HepG2 (cell line): ENCODE measurements around the gene MAIP1. TPM values are rescaled to one million over a fixed set of nuclear protein-coding genes. Genes with fewer than 3 reads are reported as not detected.

ENCODE experiments used
- ETV5 ChIP-seq: IDR thresholded peaks from 2 replicates; pipeline ENCODE4 v1.6.1; 2018; ENCODE audit warnings: missing biosample characterization, missing genetic modification reagents, inconsistent platforms, borderline replicate concordance
- GLI4 ChIP-seq: sonication (generic); formaldehyde crosslinking; IDR thresholded peaks from 2 replicates; pipeline ENCODE4 v1.5.1; 2020; ENCODE audit warnings: missing genetic modification reagents, mild to moderate bottlenecking, moderate library complexity, borderline replicate concordance
- HNF1A ChIP-seq, 2 experiments: sonication (generic) in 1 of 2; formaldehyde crosslinking in 1 of 2; IDR thresholded peaks; 2 replicates each; pipeline versions ENCODE4 v1.4.0 to v1.6.1; 2016 to 2020; ENCODE audit warnings: borderline replicate concordance in 1 of 2, low read depth in 1 of 2, mild to moderate bottlenecking in 1 of 2, missing genetic modification reagents in 1 of 2
- MEIS1 ChIP-seq: sonication (generic); formaldehyde crosslinking; IDR thresholded peaks from 2 replicates; pipeline ENCODE4 v1.9.0; 2021; ENCODE audit warnings: mild to moderate bottlenecking, missing genetic modification reagents, moderate library complexity, borderline replicate concordance
- MYNN ChIP-seq: sonication (generic); formaldehyde crosslinking; IDR thresholded peaks from 2 replicates; pipeline ENCODE4 v1.4.0; 2020; ENCODE audit warnings: mild to moderate bottlenecking, low read depth, missing genetic modification reagents
- NR3C1 ChIP-seq: sonication (generic); formaldehyde crosslinking; IDR thresholded peaks from 2 replicates; pipeline ENCODE4 v1.4.0; 2020; ENCODE audit warnings: missing genetic modification reagents
- RBM22 ChIP-seq: fragments of 200-400 bp; formaldehyde crosslinking; optimal IDR thresholded peaks from 2 replicates; pipeline ENCODE3; 2017; ENCODE audit warnings: mild to moderate bottlenecking, low read length, moderate library complexity
- REL ChIP-seq: sonication (generic); formaldehyde crosslinking; conservative IDR thresholded peaks from 2 replicates; pipeline ENCODE4 v1.8.0; 2022; ENCODE audit warnings: mild to moderate bottlenecking, missing genetic modification reagents, moderate library complexity
- ZBTB14 ChIP-seq: sonication (generic); formaldehyde crosslinking; IDR thresholded peaks from 2 replicates; pipeline ENCODE4 v1.4.0; 2020; ENCODE audit warnings: missing genetic modification reagents
- ZMAT5 ChIP-seq: sonication (generic); formaldehyde crosslinking; IDR thresholded peaks from 2 replicates; pipeline ENCODE4 v1.5.0; 2020; ENCODE audit warnings: mild to moderate bottlenecking, low read depth, missing genetic modification reagents, borderline replicate concordance
- ZNF180 ChIP-seq: sonication (generic); formaldehyde crosslinking; IDR thresholded peaks from 2 replicates; pipeline ENCODE4 v1.4.0; 2020; ENCODE audit warnings: low read depth, missing genetic modification reagents, borderline replicate concordance
- ZNF274 ChIP-seq: sonication (generic); formaldehyde crosslinking; IDR thresholded peaks from 2 replicates; pipeline ENCODE4 v1.5.1; 2020; ENCODE audit warnings: mild to moderate bottlenecking, missing genetic modification reagents
- ZNF34 ChIP-seq: sonication (generic); formaldehyde crosslinking; IDR thresholded peaks from 2 replicates; pipeline ENCODE4 v1.4.0; 2020; ENCODE audit warnings: mild to moderate bottlenecking, missing genetic modification reagents, borderline replicate concordance
- ZNF451 ChIP-seq: sonication (generic); formaldehyde crosslinking; IDR thresholded peaks from 2 replicates; pipeline ENCODE4 v1.5.0; 2020; ENCODE audit warnings: mild to moderate bottlenecking, missing genetic modification reagents
- ZNF563 ChIP-seq: sonication (generic); formaldehyde crosslinking; IDR thresholded peaks from 2 replicates; pipeline ENCODE4 v1.8.0; 2022; ENCODE audit warnings: mild to moderate bottlenecking, moderate library complexity, missing genetic modification reagents
- ZNF703 ChIP-seq: sonication (generic); formaldehyde crosslinking; IDR thresholded peaks from 2 replicates; pipeline ENCODE4 v1.5.1; 2020; ENCODE audit warnings: missing genetic modification reagents, mild to moderate bottlenecking, moderate library complexity, borderline replicate concordance
- ZNF761 ChIP-seq: sonication (generic); formaldehyde crosslinking; conservative IDR thresholded peaks from 2 replicates; pipeline ENCODE4 v1.4.0; 2020; ENCODE audit warnings: mild to moderate bottlenecking, missing genetic modification reagents
- ZSCAN30 ChIP-seq: sonication (generic); formaldehyde crosslinking; IDR thresholded peaks from 2 replicates; pipeline ENCODE4 v1.5.0; 2020; ENCODE audit warnings: mild to moderate bottlenecking, missing genetic modification reagents
- ZSCAN31 ChIP-seq: sonication (generic); formaldehyde crosslinking; IDR thresholded peaks from 2 replicates; pipeline ENCODE4 v1.5.0; 2020; ENCODE audit warnings: low read depth, mild to moderate bottlenecking, missing genetic modification reagents
- polyA plus RNA-seq, 8 experiments: library from polyadenylated mRNA; depleted of rRNA in 3 of 8; stranded (reverse) in 7 of 8; unstranded in 1 of 8; fragments of >200 nt; fragmentation: Illumina TruSeq in 4 of 8; extraction: Trizol in 4 of 8; gene quantifications; 2 replicates each; pipeline versions ENCODE4 v1.2.1 to v1.2.3, GENCODE V29; 2011 to 2016; ENCODE audit warnings: low read depth in 4 of 8, missing spikeins in 1 of 8, mixed read lengths in 1 of 8; ENCODE audit not compliant: insufficient read depth in 1 of 8
- total RNA-seq, 5 experiments: library from RNA; depleted of rRNA; stranded (reverse); fragments of >200 nt; fragmentation: Illumina TruSeq; extraction: Trizol; gene quantifications; 2 replicates each; pipeline ENCODE4 v1.2.3, GENCODE V29; 2016; ENCODE audit warnings: low read depth in 1 of 5

MAIP1 gene
- total and polyA plus RNA-seq, 2 of the 13 experiments (the other 11 are each of a cell fraction or from before 2014, with no cell fraction given): 22.3 to 72.9 TPM

GRCh38 chr2:199955339-199956061 lies at the start of gene MAIP1, which contains the start of gene TYW5 (continued):
- TF ChIP-seq HNF1A (IDR thresholded peaks at IDR 0.05; ENCODE audit: low read depth) (0 out of 2 replicates have a peak, but pooled peaks have one; percentile 11), HNF1A (CRISPR knock-in tag; IDR thresholded peaks at IDR 0.05; ENCODE audit: borderline replicate concordance) (peak; percentile 63; the same call in 1 of the 2 replicates), ZNF451 (CRISPR knock-in tag) (peak; percentile 71; the same call in 1 of the 2 replicates), ZNF563 (peak; percentile 93), ZNF761 (CRISPR knock-in tag) (peak; percentile 84; the same call in 1 of the 2 replicates), RBM22 (peak; percentile 89), ZSCAN30 (CRISPR knock-in tag) (peak; percentile 98), ZMAT5 (CRISPR knock-in tag) (no peak), ZNF34 (CRISPR knock-in tag) (peak; percentile 29; the same call in 1 of the 2 replicates), ZBTB14 (CRISPR knock-in tag) (no peak; the same call in 1 of the 2 replicates), ZNF703 (CRISPR knock-in tag) (peak; percentile 99), REL (peak; percentile 81; the same call in 1 of the 2 replicates), ZNF180 (0 out of 2 replicates have a peak, but pooled peaks have one; percentile 63), ZNF274 (peak; percentile 96; the same call in 1 of the 2 replicates), MYNN (CRISPR knock-in tag) (peak; percentile 29; the same call in 1 of the 2 replicates), NR3C1 (CRISPR knock-in tag) (no peak), ETV5 (CRISPR knock-in tag) (peak; percentile 63), MEIS1 (CRISPR knock-in tag) (peak; percentile 83; the same call in 1 of the 2 replicates), GLI4 (CRISPR knock-in tag) (peak; percentile 99; the same call in 1 of the 2 replicates), ZSCAN31 (peak; percentile 93)
